DMS79 treated with DMSO at 0.1 percent for 48 hours (cell line): ENCODE results near the gene CMSS1.

Source experiments
- DNase-seq: peaks from one replicate; lab custom pipeline; 2025; lab: John Stamatoyannopoulos, UW

Gene CMSS1

GRCh38 chr3:99817437-99818240, at the start of gene CMSS1:
Gene CMSS1 (plus strand): TSS chr3:99817862.
- DNase-seq, result peak; percentile 98

- no peak for DNase-seq
Observed at GRCh38 chr3:99768126-99768525, 49.5 kb upstream of the CMSS1 start.

- no peak for DNase-seq
Observed at GRCh38 chr3:99768808-99769501, 48.7 kb upstream of the CMSS1 start.

- DNase-seq, result no peak
Observed at GRCh38 chr3:99772171-99772570, 45.5 kb upstream of the CMSS1 start.

- no peak for DNase-seq
Observed at GRCh38 chr3:99772671-99773070, 45.0 kb upstream of the CMSS1 start.

GRCh38 chr3:99774467-99774866, 43.2 kb upstream of the CMSS1 start:
- DNase-seq, result no peak

- no peak for DNase-seq
Observed at GRCh38 chr3:99776516-99777209, 41.0 kb upstream of the CMSS1 start.

GRCh38 chr3:99777210-99777549, 40.5 kb upstream of the CMSS1 start:
- no peak for DNase-seq

- DNase-seq, result no peak
Observed at GRCh38 chr3:99777708-99778107, 40.0 kb upstream of the CMSS1 start.

GRCh38 chr3:99780749-99781148, 36.9 kb upstream of the CMSS1 start:
- DNase-seq, result no peak

- no peak for DNase-seq
Observed at GRCh38 chr3:99781761-99782160, 35.9 kb upstream of the CMSS1 start.

- DNase-seq, result no peak
Observed at GRCh38 chr3:99783011-99783573, 34.6 kb upstream of the CMSS1 start.

GRCh38 chr3:99789011-99789721, 28.5 kb upstream of the CMSS1 start:
- no peak for DNase-seq

GRCh38 chr3:99794485-99794884, 23.2 kb upstream of the CMSS1 start:
- DNase-seq, result no peak

- no peak for DNase-seq
Observed at GRCh38 chr3:99795573-99795972, 22.1 kb upstream of the CMSS1 start.

- no peak for DNase-seq
Observed at GRCh38 chr3:99799422-99799821, 18.2 kb upstream of the CMSS1 start.

GRCh38 chr3:99803297-99803696, 14.4 kb upstream of the CMSS1 start:
- DNase-seq, result no peak

GRCh38 chr3:99805160-99805559, 12.5 kb upstream of the CMSS1 start:
- DNase-seq, result no peak

GRCh38 chr3:99808163-99808794, 9.4 kb upstream of the CMSS1 start:
- peak; percentile 5 for DNase-seq

- no peak for DNase-seq
Observed at GRCh38 chr3:99809565-99809964, 8.1 kb upstream of the CMSS1 start.

- DNase-seq, result no peak
Observed at GRCh38 chr3:99810403-99810802, 7.3 kb upstream of the CMSS1 start.

- no peak for DNase-seq
Observed at GRCh38 chr3:99817047-99817436, 620 bp upstream of the CMSS1 start.
